Kidney (tissue), 14 donors: Measurements from ENCODE around the gene KRT5. TPM values are rescaled to one million over a fixed set of nuclear protein-coding genes. Genes with fewer than 3 reads are reported as not detected.

Source experiments
- DNase-seq, 5 donors: peaks; one replicate each; pipeline ENCODE4 v3.0.0-alpha.2; 2013 to 2020
- FAIRE-seq: peaks from 2 replicates; lab custom pipeline; 2012; peaks lifted over from hg19 to GRCh38; lab: Jason Lieb, UNC
- H3K27ac ChIP-seq, 2 donors: one replicate each; pipeline ENCODE4 v1.7.0; 2013; ENCODE audit warnings: low read depth in 2 of 2, low read length in 2 of 2, inconsistent platforms in 1 of 2
- H3K27me3 ChIP-seq: one replicate; pipeline ENCODE4 v1.7.1; 2013; ENCODE audit warnings: low read length, inconsistent platforms; ENCODE audit not compliant: control insufficient read depth, insufficient read depth
- H3K36me3 ChIP-seq, 3 donors: one replicate each; pipeline versions ENCODE4 v1.7.0 to v1.7.1; 2013; ENCODE audit warnings: low read length in 3 of 3, control low read depth in 1 of 3, inconsistent platforms in 1 of 3; ENCODE audit not compliant: insufficient read depth in 3 of 3, control insufficient read depth in 2 of 3
- H3K4me1 ChIP-seq, 3 donors: one replicate each; pipeline versions ENCODE4 v1.7.0 to v1.7.1; 2013; ENCODE audit warnings: low read length in 3 of 3, inconsistent platforms in 1 of 3, low read depth in 1 of 3; ENCODE audit not compliant: control insufficient read depth in 2 of 3, insufficient read depth in 2 of 3
- H3K4me3 ChIP-seq, 3 donors: one replicate each; pipeline versions ENCODE4 v1.7.0 to v1.8.1; 2013; ENCODE audit warnings: low read length in 3 of 3, control low read depth in 1 of 3, inconsistent platforms in 1 of 3
- H3K9ac ChIP-seq, 3 donors: one replicate each; pipeline versions ENCODE4 v1.7.0 to v1.7.1; 2013; ENCODE audit warnings: low read length in 3 of 3, control low read depth in 1 of 3, inconsistent platforms in 1 of 3
- H3K9me3 ChIP-seq, 3 donors: one replicate each; pipeline versions ENCODE4 v1.7.0 to v1.7.1; 2013; ENCODE audit warnings: low read length in 3 of 3, control low read depth in 1 of 3, inconsistent platforms in 1 of 3; ENCODE audit not compliant: control insufficient read depth in 2 of 3, insufficient read depth in 1 of 3
- CTCF ChIP-seq: IDR thresholded peaks from 3 replicates; pipeline ENCODE4 v1.5.1; 2012; ENCODE audit warnings: mild to moderate bottlenecking, moderate library complexity, borderline replicate concordance; ENCODE audit not compliant: insufficient read depth; ENCODE audit errors: extremely low read depth
- intact Hi-C: fragments of 100-400 bp; cut with DNase I; formaldehyde crosslinking; loops from one replicate; pipeline ENCODE4 v1.11.1; 2022
- polyA plus RNA-seq: library from polyadenylated mRNA; stranded (reverse); fragments of 350-450 nt; fragmentation: Illumina TruSeq; extraction: RNeasy Lipid Tissue Mini Kit (QIAGEN cat#74804); gene quantifications from one replicate; pipeline ENCODE4 v1.2.3, GENCODE V29; 2014; ENCODE audit warnings: low read depth, low replicate concordance; ENCODE audit not compliant: insufficient read depth
- total RNA-seq: library from RNA; stranded (reverse); fragmentation: NEBNext Ultra II Directional; extraction: Animal tissue kit (Norgen Biotek cat#: 25700); gene quantifications from one replicate; pipeline ENCODE4 v1.2.1, GENCODE V29; 2021
- donor health status: control.
- donor health status: control.
- donor health status: control.
- donor health status: control.
- donor health status: control.
- donor health status: DM: yes; HTN: yes; CAD: no.
- donor health status: Normal renal cell carcinoma (clear cell type).

KRT5 gene
- total and polyA plus RNA-seq, 2 donors from 2014 or later = 0.69 TPM; not detected in 1

- FAIRE-seq (no peak), DNase-seq (peak in 1 of 5 donors; percentile 1)
- intact Hi-C loops = no loop called here
- Histone ChIP-seq H3K36me3 (no peaks in the 10 kb centered on the region), H3K27me3 (no peaks in the 10 kb centered on the region), H3K27ac (no peak overlapping the region), H3K9me3 (no peaks in the 10 kb centered on the region), H3K9ac (no peak overlapping the region), H3K4me1 (no peaks in the 10 kb centered on the region), H3K4me3 (no peak overlapping the region)
- TF ChIP-seq CTCF = no peak
Measured at GRCh38 chr12:52517005-52517835, 3.0 kb downstream of the KRT5 start.

DNA sequence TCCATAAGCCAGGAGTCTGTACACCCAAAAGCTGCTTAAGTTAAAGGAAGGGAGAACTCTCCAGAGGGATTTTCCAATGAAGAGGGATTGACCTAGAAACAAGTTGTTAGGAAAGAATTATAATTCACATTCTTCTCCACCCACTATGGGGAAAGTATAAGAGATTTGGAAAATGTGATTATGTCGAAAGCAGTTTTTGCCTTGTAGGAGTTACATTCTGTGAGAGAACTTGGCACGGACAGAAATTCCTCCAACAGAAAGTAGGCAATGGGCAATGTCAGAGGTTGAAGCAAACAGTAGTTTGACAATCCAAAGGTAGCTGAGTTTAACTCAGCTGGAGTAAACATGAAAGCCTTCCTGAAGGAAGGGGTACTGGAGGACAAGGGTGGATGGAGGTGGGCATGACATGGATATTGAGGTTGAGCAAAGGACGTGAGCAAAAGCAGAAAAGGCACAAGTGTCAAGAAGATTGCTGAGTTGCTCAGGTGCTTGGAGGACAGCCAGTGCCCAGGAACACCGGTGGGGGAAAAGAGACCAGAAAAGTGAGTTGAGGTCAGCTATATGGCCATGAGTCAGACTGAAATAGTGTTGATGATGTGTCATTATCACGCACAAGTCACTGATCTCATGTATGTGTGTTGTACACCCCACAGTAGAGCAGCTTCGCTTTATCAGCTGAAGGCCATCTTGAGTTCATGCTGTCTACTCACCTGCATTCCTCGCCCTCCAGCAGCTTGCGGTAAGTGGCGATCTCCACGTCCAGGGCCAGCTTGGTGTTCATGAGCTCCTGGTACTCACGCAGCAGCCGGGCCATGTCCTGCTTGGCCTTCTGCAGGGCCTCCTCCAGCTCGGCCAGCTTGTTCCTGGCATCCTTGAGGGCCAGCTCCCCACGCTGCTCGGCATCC lies 4.0 kb downstream of the KRT5 start:
- no peaks in the 10 kb centered on the region for H3K36me3 ChIP-seq
- intact Hi-C loops = no loop called here
- DNase-seq = no peak
- no peaks in the 10 kb centered on the region for H3K9me3 ChIP-seq
- no peak overlapping the region for H3K4me3 ChIP-seq
- no peak overlapping the region for H3K9ac ChIP-seq
- no peak overlapping the region for H3K27ac ChIP-seq
- FAIRE-seq = no peak
- no peaks in the 10 kb centered on the region for H3K4me1 ChIP-seq
- H3K27me3 ChIP-seq = no peaks in the 10 kb centered on the region
- TF ChIP-seq CTCF = no peak

GRCh38 chr12:52515319-52515646 lies 4.9 kb downstream of the KRT5 start:
- no peaks in the 10 kb centered on the region for H3K27me3 ChIP-seq
- intact Hi-C loops = no loop called here
- H3K4me3 ChIP-seq = no peak overlapping the region
- no peaks in the 10 kb centered on the region for H3K9me3 ChIP-seq
- no peaks in the 10 kb centered on the region for H3K4me1 ChIP-seq
- H3K36me3 ChIP-seq = no peaks in the 10 kb centered on the region
- DNase-seq = no peak
- H3K9ac ChIP-seq = no peak overlapping the region
- FAIRE-seq = no peak
- no peak overlapping the region for H3K27ac ChIP-seq
- no peak for TF ChIP-seq CTCF
